GM19324 (cell line): Measurements from ENCODE around the gene BCL7C.
"Not testable (repeated sequence)": the region's sequence is repeated elsewhere in the genome, so short reads cannot be mapped to it uniquely, and the experiment has no call there.

Experiments used
- ATAC-seq: cut with Tn5 transposase; IDR thresholded peaks from one replicate; pipeline ENCODE4 v1.9.1; 2021; ENCODE audit warnings: mild to moderate bottlenecking, moderate library complexity; ENCODE audit not compliant: unreplicated experiment, low FRiP score

BCL7C gene

GRCh38 chr16:30893744-30894539, at the start of gene BCL7C:
Gene BCL7C, minus strand, starts transcription at chr16:30894077. Its CDS starts 133 bp downstream, at chr16:30893944.
- ATAC-seq, result peak; percentile 73

- ATAC-seq, result no peak
Observed at GRCh38 chr16:30942426-30942806, 48.5 kb upstream of the BCL7C start.

GRCh38 chr16:30941600-30942425, 47.9 kb upstream of the BCL7C start:
- ATAC-seq, result peak; percentile 74

- ATAC-seq, result not testable (repeated sequence)
Observed at GRCh38 chr16:30939571-30939970, 45.7 kb upstream of the BCL7C start.

GRCh38 chr16:30937692-30938091, 43.8 kb upstream of the BCL7C start:
- ATAC-seq, result no peak

GRCh38 chr16:30934827-30935557, 41.1 kb upstream of the BCL7C start:
- no peak for ATAC-seq

GRCh38 chr16:30931068-30931650, 37.3 kb upstream of the BCL7C start:
- ATAC-seq, result no peak

GRCh38 chr16:30930160-30930571, 36.3 kb upstream of the BCL7C start:
- no peak for ATAC-seq

GRCh38 chr16:30929167-30929566, 35.3 kb upstream of the BCL7C start:
- no peak for ATAC-seq

- ATAC-seq, result no peak
Observed at GRCh38 chr16:30928390-30928789, 34.5 kb upstream of the BCL7C start.

GRCh38 chr16:30927789-30928378, 34.0 kb upstream of the BCL7C start:
- ATAC-seq, result no peak

- no peak for ATAC-seq
Observed at GRCh38 chr16:30926937-30927788, 33.3 kb upstream of the BCL7C start.

GRCh38 chr16:30925995-30926811, 32.3 kb upstream of the BCL7C start:
- no peak for ATAC-seq

GRCh38 chr16:30925632-30925987, 31.7 kb upstream of the BCL7C start:
- ATAC-seq, result no peak

- no peak for ATAC-seq
Observed at GRCh38 chr16:30924913-30925631, 31.2 kb upstream of the BCL7C start.

GRCh38 chr16:30924076-30924912, 30.4 kb upstream of the BCL7C start:
- no peak for ATAC-seq

GRCh38 chr16:30923554-30924075, 29.7 kb upstream of the BCL7C start, which contains the start of gene FBXL19:
Gene FBXL19, plus strand, starts transcription at chr16:30923572. Its CDS starts 2,183 bp downstream, at chr16:30925755.
- no peak for ATAC-seq
